GM21526 (cell line): ENCODE data around the gene RIT2.

Experiments
- ATAC-seq: cut with Tn5 transposase; IDR thresholded peaks from one replicate; pipeline ENCODE4 v1.9.1; 2021; ENCODE audit warnings: moderate library complexity; ENCODE audit not compliant: unreplicated experiment, low FRiP score

RIT2 gene

GRCh38 chr18:43115076-43115921 is at the start of gene RIT2:
RIT2 (minus strand) TSS chr18:43115685.
- ATAC-seq = no peak

GRCh38 chr18:43161528-43161927 is 46.0 kb upstream of the RIT2 start:
- no peak for ATAC-seq

GRCh38 chr18:43160509-43160908 is 45.0 kb upstream of the RIT2 start:
- ATAC-seq = no peak

GRCh38 chr18:43159926-43160325 is 44.4 kb upstream of the RIT2 start:
- ATAC-seq = no peak

GRCh38 chr18:43159086-43159770 is 43.7 kb upstream of the RIT2 start:
- no peak for ATAC-seq

GRCh38 chr18:43158381-43158780 is 42.9 kb upstream of the RIT2 start:
- no peak for ATAC-seq

GRCh38 chr18:43155842-43156241 is 40.4 kb upstream of the RIT2 start:
- no peak for ATAC-seq

GRCh38 chr18:43148231-43148630 is 32.7 kb upstream of the RIT2 start:
- no peak for ATAC-seq

- no peak for ATAC-seq
Measured at GRCh38 chr18:43141208-43141607, 25.7 kb upstream of the RIT2 start.

- no peak for ATAC-seq
Measured at GRCh38 chr18:43139288-43139946, 23.9 kb upstream of the RIT2 start.

GRCh38 chr18:43134876-43135275 is 19.4 kb upstream of the RIT2 start:
- no peak for ATAC-seq

- no peak for ATAC-seq
Measured at GRCh38 chr18:43130716-43131260, 15.3 kb upstream of the RIT2 start.

GRCh38 chr18:43129946-43130524 is 14.6 kb upstream of the RIT2 start:
- ATAC-seq = no peak

GRCh38 chr18:43125471-43125870 is 10.0 kb upstream of the RIT2 start:
- ATAC-seq = no peak

GRCh38 chr18:43122955-43123354 is 7.5 kb upstream of the RIT2 start:
- ATAC-seq = no peak

- no peak for ATAC-seq
Measured at GRCh38 chr18:43116699-43117294, 1.3 kb upstream of the RIT2 start.

- no peak for ATAC-seq
Measured at GRCh38 chr18:43113220-43113895, 2.1 kb downstream of the RIT2 start.

GRCh38 chr18:43108882-43109281 is 6.6 kb downstream of the RIT2 start:
- no peak for ATAC-seq

GRCh38 chr18:43108469-43108868 is 7.0 kb downstream of the RIT2 start:
- ATAC-seq = no peak

GRCh38 chr18:43093646-43094045 is 21.8 kb downstream of the RIT2 start:
- ATAC-seq = no peak
